Measurements from ENCODE around the gene SPIRE2.
"Not testable (repeated sequence)": the region's sequence is repeated elsewhere in the genome, so short reads cannot be mapped to it uniquely, and the experiment has no call there.

The SPIRE2 gene

GRCh38 chr16:89811321-89811720 is 17.0 kb upstream of the SPIRE2 start:
- no peak for DNase-seq (ENCODE audit: low read depth)

- DNase-seq (ENCODE audit: low read depth) = no peak
Observed at GRCh38 chr16:89815639-89816348, 12.5 kb upstream of the SPIRE2 start.

- not testable (repeated sequence) for DNase-seq (ENCODE audit: low read depth)
Observed at GRCh38 chr16:89818851-89819403, 9.3 kb upstream of the SPIRE2 start.

- not testable (repeated sequence) for DNase-seq (ENCODE audit: low read depth)
Observed at GRCh38 chr16:89819448-89819847, 8.8 kb upstream of the SPIRE2 start.

- DNase-seq (ENCODE audit: low read depth) = no peak
Observed at GRCh38 chr16:89821438-89822187, 6.7 kb upstream of the SPIRE2 start.

- DNase-seq (ENCODE audit: low read depth) = no peak
Observed at GRCh38 chr16:89822188-89823086, 5.8 kb upstream of the SPIRE2 start.

GRCh38 chr16:89823087-89823823 is 5.0 kb upstream of the SPIRE2 start:
- DNase-seq (ENCODE audit: low read depth) = no peak

GRCh38 chr16:89823824-89824148 is 4.5 kb upstream of the SPIRE2 start:
- not testable (repeated sequence) for DNase-seq (ENCODE audit: low read depth)

GRCh38 chr16:89826531-89827382 is 1.5 kb upstream of the SPIRE2 start:
- no peak for DNase-seq (ENCODE audit: low read depth)

GRCh38 chr16:89827383-89828198 is 684 bp upstream of the SPIRE2 start:
- no peak for DNase-seq (ENCODE audit: low read depth)

GRCh38 chr16:89828870-89829629 is 775 bp downstream of the SPIRE2 start:
- DNase-seq (ENCODE audit: low read depth) = no peak

GRCh38 chr16:89829630-89830437 is 1.6 kb downstream of the SPIRE2 start:
- DNase-seq (ENCODE audit: low read depth) = no peak

- DNase-seq (ENCODE audit: low read depth) = no peak
Observed at GRCh38 chr16:89831810-89832328, 3.6 kb downstream of the SPIRE2 start.

- DNase-seq (ENCODE audit: low read depth) = not testable (repeated sequence)
Observed at GRCh38 chr16:89833664-89834363, 5.5 kb downstream of the SPIRE2 start.

- not testable (repeated sequence) for DNase-seq (ENCODE audit: low read depth)
Observed at GRCh38 chr16:89834813-89835363, 6.6 kb downstream of the SPIRE2 start.

GRCh38 chr16:89836484-89836883 is 8.2 kb downstream of the SPIRE2 start:
- DNase-seq (ENCODE audit: low read depth) = not testable (repeated sequence)

GRCh38 chr16:89837014-89837546 is 8.8 kb downstream of the SPIRE2 start:
- DNase-seq (ENCODE audit: low read depth) = no peak
